GM18511 (cell line): ENCODE measurements around the gene RTEL1.
"Not testable (repeated sequence)": the region's sequence is repeated elsewhere in the genome, so short reads cannot be mapped to it uniquely, and the experiment has no call there.

Experiments
- ATAC-seq: cut with Tn5 transposase; IDR thresholded peaks from one replicate; pipeline ENCODE4 v1.9.1; 2021; ENCODE audit warnings: mild to moderate bottlenecking, moderate library complexity; ENCODE audit not compliant: unreplicated experiment

Gene RTEL1

GRCh38 chr20:63664861-63665594 lies 6.9 kb downstream of the RTEL1 start:
- no peak for ATAC-seq

GRCh38 chr20:63665708-63666107 lies 7.6 kb downstream of the RTEL1 start:
- ATAC-seq: no peak

DNA sequence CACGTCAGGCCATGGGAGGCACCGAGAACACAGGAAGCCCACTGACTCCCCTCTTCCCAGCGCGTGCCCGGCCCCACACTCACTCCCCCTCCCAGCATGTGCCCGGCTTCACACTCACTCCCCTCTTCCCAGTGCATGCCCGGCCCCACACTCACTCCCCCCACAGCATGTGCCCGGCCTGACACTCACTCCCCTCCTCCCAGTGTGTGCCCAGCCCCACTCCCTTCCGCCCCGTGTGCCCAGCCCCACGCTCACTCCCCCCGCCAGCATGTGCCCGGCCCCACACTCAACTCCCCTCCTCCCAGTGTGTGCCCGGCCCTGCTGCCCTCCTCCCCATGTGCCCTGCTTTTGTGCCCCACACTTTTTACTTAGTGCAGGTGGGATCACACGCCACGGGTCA lies 9.7 kb downstream of the RTEL1 start:
- ATAC-seq: no peak

GRCh38 chr20:63668351-63668750 lies 10.2 kb downstream of the RTEL1 start:
- no peak for ATAC-seq

DNA sequence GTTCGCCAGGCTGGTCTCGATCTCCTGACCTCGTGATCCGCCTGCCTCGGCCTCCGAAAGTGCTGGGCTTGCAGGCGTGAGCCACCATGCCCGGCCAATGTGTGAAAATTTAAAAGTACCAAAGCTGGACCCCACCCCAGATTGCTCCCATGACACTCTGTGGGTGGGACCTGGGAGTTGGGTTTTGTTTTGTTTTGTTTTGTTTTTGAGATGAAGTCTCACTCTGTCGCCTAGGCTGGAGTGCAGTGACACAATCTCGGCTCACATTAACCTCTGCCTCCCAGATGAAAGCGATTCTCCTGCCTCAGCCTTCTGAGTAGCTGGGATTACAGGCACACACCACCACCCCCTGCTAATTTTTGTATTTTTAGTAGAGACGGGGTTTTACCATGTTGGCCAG lies 13.6 kb downstream of the RTEL1 start:
- ATAC-seq: not testable (repeated sequence)

DNA sequence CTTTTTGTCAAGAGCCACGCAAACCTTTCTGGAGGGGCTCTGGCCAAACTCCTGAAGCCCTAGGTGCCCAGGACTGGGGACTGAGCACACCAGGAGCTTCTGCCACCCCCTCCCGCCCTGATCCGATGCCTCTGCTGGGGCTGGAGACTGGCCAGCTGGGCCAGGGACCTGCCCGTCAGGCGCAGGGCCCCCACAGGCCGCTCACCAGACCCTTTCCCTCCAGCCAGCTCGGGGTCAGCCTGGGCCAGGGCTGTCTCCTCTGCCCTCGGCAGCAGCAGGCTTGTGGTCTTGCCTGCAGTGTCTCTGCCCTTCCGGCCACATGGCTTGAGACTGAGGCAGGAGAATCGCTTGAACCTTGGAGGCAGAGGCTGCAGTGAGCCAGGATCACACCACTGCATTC lies 14.6 kb downstream of the RTEL1 start:
- ATAC-seq: no peak

DNA sequence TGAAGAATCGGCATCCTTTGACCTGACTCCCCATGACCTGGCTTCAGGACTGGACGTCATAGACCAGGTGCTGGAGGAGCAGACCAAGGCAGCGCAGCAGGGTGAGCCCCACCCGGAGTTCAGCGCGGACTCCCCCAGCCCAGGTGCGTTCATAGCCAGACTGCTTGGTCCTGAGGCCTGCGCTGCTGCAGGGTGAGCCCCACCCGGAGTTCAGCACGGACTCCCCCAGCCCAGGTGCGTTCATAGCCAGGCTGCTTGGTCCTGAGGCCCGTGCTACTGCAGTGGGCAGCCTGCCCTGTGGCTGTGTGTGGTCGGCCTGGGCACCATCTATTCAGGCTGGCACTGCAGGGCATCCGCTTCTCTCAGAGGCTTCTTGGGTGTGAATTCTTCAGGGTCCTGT lies 15.8 kb downstream of the RTEL1 start:
- no peak for ATAC-seq

DNA sequence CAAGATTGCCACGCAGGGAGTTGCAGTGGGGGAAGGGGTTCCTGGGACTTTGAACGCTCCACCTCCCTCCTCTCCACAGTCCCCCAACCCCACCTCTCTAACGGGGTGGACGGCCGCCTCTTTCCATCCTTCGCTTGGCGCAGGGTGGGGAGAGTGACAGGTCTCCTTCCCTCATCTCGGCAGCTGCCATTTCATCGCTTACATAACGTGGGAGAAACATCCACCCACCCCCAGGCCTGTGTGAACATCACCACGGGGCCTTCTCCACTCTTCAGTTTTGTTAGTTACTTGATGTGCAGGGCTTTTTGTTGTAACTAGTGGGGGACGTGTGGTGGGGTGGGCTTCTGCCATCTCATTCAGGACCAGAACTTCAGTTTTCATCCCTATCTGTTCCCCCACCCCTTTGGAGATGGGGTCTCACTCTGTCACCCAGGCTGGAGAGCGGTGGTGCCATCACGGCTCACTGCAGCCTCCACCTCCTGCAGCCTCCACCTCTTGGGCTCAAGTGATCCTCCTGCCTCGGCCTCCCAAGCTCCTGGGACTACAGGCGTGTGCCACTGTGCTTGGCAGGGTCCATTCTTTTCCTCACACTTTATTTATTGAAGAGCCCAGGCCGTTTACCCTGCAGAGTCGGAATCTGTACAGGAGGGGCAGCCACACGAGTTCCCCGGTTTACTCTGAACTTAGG lies 17.7 kb downstream of the RTEL1 start:
- no peak for ATAC-seq

GRCh38 chr20:63678071-63678470 lies 20.0 kb downstream of the RTEL1 start:
- no peak for ATAC-seq

DNA sequence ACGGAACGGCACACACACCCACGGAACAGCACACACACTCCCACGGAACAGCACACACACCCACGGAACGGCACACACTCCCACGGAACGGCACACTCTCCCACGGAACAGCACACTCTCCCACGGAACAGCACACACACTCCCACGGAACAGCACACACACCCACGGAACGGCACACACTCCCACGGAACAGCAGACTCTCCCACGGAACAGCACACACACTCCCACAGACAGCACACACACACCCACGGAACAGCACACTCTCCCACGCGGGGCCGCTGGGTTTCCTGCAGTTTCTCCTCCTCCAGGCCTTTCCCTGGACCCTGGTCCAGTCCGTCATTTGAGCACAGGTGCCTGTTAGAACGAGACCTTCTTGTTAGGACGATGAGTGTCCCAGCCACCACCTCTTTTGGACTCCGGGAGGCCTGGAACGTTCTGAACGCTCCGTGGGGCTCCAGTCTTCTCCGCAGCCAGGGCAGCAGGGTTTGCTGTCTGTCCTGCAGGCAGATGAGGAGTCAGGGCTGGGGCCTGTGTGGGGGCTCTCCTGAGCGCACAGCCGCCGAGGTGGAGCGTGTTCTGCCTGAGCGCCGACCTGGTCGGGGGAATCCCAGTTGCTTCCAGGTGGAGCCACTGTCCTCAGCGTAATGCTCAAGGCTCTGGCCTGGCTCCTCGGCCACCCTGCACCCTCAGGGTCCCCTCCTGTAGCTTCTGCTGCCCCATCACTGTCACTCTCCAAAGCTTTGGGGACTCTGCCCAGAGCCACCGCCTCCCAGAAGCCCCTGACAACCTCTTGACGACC lies 20.8 kb downstream of the RTEL1 start:
- no peak for ATAC-seq

- no peak for ATAC-seq
These were observed 21.7 kb downstream of the RTEL1 start for GRCh38 chr20:63679799-63680305.

DNA sequence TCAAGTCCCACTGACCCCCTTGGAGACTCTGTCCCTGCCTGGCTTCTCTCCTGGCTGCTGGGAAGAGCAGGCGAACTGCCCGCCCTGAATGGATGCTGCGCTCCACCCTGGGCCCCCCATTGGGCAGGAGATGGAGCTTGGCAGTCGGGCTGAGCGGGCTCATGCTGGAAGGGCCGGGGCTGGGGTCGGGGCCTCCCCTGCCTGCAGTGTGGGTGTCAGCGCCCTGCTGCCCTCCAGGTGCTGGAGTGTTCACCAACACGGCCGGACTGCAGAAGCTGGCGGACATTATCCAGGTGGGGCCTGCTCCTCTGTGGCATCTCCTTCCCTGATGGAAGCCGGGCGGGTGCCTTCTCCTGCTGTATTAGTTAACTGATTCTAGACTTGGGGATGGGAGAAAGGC lies 22.3 kb downstream of the RTEL1 start:
- ATAC-seq: no peak

- no peak for ATAC-seq
These were observed 22.9 kb downstream of the RTEL1 start for GRCh38 chr20:63680857-63681608.

GRCh38 chr20:63681609-63682142 lies 23.6 kb downstream of the RTEL1 start:
- no peak for ATAC-seq

DNA sequence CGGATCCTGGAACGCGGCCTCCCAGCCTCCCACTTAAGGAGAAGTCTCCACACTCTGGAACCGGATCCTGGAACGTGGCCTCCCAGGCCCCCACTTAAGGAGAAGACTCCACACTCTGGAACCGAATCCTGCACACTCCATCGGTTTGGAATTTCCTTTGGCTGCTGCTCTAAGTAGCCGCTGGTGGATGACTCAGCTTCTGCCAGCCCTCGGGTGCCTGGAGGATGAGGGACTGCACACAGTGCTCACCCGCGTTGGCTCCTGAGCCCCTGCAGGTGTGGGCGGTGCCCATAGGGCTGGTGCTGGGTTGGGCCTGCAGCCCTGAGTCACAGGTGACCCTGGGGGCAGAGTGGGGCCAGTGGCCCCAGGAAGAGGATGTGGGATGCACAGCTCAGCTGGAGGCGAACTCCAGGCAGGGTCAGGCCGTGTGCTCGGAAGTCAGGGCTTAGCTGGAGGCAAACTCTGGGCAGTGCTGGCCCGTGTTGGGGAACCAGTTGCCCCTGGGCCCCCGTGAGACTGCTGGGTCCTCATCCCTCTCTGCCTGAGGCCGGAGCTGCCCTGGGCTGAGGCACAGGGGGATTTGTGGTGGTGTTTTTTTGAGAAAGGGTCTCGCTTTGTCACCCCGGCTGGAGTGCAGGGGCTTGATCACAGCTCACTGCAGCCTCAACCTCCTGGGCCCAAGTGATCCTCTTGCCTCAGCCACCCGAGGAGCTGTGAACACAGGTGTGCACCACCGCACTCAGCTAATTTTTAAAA lies 24.4 kb downstream of the RTEL1 start:
- no peak for ATAC-seq

GRCh38 chr20:63685269-63686026 lies 27.3 kb downstream of the RTEL1 start:
- ATAC-seq: no peak

DNA sequence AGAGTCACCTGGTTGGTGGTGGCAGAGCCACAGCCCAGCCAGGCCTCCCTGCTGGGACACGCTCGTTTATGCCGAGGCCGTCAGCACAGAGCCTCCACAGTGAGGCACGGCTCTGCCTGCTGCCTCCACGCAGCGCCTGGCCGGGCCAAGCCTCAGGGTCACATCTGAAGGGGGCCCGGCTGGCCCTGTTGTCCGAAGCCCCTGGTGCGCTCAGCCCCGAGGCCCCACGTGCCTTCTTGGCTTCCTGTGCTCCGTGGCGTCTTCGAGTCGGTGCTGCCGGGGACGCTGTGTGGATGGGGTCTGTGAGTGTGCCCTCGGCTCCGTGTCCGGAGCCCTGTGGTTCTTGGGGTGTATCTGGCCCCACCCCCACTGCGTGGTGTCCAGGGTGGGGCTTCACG lies 28.0 kb downstream of the RTEL1 start:
- ATAC-seq: no peak

DNA sequence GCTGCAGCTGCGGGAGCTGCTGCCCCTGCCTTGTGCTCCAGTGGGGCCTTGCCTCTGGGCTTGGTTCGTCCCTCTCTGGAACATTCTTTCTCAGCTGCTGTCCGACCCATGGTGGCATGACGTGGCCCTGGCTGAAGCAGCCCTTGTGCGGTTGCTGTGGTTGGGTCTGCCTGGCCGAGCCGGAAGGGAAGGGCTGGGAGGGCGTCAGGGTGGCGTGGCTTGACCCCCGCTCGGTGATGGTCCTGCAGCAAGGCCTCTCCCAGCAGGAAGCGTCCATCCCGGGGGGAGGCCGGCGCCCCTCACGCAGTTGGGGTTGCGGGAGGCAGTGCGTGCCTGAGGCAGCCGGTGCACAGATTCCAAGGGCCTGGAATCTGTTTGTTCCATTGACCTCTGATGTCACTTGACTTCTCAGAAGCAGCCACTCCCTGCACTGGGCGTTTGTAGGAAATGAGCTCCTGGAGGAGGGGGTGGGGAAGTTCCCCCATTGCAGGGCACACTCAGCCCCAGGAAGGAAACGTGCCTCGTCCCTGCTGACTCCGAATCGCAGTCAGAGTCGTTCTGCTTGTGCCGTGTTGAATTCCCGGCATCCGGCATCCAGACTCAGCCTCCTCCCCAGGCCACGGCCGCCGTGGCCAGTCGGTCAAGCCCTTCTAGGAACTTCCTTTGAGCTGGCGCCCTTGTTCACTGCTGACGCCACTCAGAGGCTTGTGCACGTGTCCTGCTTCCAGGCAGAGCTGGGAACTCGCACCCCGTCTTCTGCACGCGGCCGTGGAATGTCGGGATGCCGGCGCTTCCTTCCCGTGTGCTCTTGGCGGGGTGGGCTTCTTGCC lies 28.6 kb downstream of the RTEL1 start:
- ATAC-seq: no peak
